Measurements from ENCODE around the gene STXBP6.

STXBP6 gene

DNA sequence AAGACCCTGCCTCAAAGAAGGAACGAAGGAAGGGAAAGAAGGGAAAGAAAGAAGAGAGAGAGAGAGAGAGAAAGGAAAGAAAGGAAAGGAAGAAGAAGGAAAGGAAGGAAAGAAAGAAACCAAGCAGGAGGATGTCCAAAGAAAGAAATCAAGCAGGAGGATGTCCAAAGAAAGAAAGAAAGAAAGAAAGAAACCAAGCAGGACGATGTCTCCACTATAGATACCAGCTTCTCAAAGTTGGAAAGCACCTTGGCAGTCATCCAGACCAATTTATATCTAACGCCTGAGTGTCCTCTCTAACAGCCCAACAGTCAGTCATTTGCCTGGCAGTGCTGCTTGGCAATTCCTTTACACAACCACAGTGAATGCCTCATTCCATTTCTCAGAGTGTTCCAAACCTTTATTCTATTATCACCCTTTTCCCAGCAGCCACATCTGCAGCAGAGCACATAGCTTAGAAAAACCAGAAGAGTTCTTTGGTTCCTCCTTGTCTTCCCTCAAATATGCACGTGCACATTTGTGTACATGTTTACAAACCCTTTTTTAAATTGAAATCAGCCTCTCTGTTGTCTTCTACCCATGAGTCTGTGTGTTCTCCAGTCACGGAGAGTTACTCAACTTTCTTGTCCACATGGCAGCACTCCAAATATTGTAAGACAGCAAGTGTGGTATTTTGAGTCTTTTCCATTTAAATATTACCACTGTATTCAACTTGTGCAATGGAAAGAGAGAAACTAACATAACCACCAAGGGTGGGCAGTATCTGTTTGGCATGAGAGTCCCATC lies 138.4 kb downstream of the STXBP6 start:
- DNase-seq, result peak; percentile 32

GRCh38 chr14:24910408-24910986 lies 139.4 kb downstream of the STXBP6 start:
- no peak for DNase-seq

GRCh38 chr14:24909523-24910302 lies 140.2 kb downstream of the STXBP6 start:
- no peak for DNase-seq

DNA sequence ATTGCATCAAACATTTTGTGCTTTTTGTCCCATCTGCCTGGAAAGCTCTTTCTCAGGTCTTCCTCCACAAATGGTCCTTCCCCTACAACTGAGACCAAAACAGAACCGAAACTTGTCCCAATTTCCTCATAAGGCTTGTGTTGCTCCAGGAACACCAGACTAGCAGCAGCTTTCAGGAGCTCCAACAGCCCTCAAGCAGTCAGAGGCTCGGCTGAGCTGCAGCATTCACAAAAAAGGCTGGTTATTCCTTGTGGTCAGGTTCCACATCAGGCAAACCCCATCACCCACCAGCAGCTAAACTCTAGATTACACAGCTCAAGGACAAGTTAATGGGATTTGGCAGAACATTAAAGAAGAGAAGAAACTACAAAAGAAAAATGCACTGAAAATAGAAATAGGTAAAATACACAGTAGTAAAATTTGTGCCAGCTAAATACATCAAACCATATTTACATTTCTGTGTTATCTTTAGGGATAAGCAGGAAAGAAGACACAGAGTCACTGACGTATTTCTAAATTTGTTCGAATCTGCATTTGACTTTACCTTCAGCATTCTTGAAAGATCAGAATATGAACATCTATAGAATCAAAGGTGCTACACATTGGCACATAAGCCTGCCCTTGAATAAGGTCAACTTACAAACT lies 141.2 kb downstream of the STXBP6 start:
- DNase-seq, result no peak

- DNase-seq, result no peak
Observed at GRCh38 chr14:24904533-24904932, 145.4 kb downstream of the STXBP6 start.

GRCh38 chr14:24903337-24903736 lies 146.6 kb downstream of the STXBP6 start:
- DNase-seq, result no peak

- DNase-seq, result peak; percentile 65
Observed at GRCh38 chr14:24900269-24901100, 149.5 kb downstream of the STXBP6 start.

- DNase-seq, result no peak
Observed at GRCh38 chr14:24897793-24898192, 152.2 kb downstream of the STXBP6 start.

DNA sequence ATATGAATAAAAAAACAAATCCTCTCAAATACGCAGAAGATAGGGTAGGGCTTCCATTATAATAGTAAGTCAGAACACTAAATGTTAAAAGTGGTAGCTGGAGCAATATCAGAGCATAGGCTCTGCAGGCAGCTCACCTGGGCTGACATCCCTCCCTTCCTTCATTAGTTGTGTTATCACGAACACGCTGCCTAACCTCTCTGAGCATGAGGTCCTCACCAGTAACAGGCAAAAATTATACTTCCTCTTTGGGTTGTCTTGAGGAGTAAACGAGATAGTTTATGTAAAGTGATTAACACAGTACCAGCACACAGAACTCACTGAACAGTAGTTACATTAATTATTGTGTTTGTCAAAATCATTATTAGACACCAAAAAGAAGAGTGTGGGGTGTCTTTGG lies 154.3 kb downstream of the STXBP6 start:
- no peak for DNase-seq

- no peak for DNase-seq
Observed at GRCh38 chr14:24895243-24895583, 154.7 kb downstream of the STXBP6 start.

DNA sequence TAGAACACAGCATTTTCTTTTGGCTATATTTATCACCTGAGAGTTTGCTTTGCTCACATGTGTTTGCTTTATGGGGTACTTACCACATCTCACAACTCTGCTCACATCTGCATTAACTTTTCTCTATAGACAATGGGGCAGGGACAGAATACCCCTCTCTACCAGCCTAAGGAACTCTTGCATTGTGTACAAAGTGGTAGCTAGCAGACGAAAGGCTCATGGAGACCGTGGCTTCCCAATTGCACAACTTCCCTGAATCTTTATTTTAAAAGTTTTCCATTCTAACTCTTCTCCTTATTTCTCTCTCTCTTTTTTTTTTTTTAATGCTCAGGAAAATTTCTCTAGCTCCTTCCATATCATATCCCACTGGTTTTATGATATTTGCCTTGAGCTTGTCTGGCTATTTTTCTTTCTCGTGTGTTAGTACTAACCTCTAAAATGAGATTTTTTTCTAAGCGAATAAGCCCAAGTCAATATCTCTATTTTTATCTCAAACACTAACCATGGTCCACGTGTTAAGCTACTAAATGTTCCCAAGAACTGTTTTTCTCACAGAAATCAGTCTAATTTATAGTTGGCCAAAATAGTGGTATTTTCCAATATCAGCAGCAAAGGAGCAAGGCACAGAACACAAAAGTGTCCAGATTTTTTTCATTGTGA lies 155.2 kb downstream of the STXBP6 start:
- DNase-seq, result no peak

- no peak for DNase-seq
Observed at GRCh38 chr14:24892497-24893051, 157.4 kb downstream of the STXBP6 start.

- DNase-seq, result no peak
Observed at GRCh38 chr14:24891987-24892496, 157.9 kb downstream of the STXBP6 start.

DNA sequence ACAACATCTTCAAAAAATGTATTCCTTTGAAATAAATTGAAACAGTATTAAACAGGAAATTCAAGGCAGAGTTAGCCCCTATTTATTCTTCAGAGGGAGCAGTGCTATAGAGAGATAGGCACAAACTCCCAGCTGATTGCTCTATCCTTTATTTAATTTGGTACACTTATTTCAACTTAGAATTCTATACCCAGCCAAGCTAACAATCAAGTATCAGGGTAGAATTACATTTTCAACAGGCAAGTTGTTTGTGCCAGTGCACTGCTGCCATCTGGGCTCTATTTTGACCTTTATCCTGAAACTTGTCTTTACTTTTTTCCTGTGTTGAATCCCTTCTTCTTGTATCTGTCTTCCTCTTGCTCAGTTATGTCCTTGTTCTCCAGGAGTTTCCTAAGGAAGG lies 159.2 kb downstream of the STXBP6 start:
- no peak for DNase-seq

- DNase-seq, result no peak
Observed at GRCh38 chr14:24889843-24890242, 160.1 kb downstream of the STXBP6 start.

- no peak for DNase-seq
Observed at GRCh38 chr14:24888532-24888931, 161.4 kb downstream of the STXBP6 start.

DNA sequence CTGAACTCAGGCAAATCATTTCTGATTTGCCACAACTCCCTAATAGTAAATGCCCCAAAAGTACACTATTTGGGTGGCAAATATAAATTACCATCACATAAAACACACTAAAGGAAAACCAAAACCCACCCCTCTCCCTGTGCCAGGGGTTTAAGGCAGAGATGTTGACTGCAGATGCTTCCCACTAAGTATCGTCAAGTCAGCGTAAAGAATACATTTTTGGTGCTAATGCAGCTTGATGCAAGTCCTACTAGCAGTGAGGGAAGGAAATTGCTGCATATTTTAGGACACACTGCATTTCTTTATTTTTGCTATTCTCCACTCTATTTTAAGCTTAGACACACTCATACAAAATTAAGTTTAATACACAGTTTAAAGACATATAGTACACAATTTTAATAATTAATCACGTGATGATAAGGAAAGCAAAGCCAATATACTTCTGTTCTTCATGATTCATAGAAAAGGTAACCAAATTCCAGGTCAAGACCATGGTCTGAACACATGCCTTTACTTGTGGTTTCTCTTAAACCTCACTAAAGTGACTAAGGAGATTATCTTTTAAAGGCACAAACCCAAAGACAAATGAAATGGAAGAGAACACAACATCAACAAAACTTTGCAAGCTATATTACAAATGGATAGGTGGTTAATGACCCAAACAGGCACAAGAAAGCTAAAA lies 162.2 kb downstream of the STXBP6 start:
- no peak for DNase-seq

- no peak for DNase-seq
Observed at GRCh38 chr14:24885410-24885913, 164.5 kb downstream of the STXBP6 start.

DNA sequence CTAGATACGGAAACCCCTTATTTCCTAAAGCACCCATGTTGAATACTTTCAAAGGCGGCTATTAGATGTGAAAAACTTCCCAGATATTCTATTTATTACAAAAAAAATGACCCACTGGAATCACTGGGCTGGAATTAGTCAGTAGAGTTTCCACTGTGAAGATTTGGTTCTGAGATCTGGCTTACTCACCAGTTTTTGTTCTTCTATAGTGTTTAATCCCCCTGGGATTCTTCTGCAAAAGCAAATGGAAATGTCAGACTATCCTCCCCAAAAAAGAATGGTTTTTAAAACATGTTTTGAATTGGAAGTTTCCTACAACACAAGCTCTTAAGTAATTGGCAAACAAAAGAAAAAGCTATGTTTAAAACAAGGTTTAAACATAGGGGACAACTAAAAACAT lies 166.4 kb downstream of the STXBP6 start:
- no peak for DNase-seq

DNA sequence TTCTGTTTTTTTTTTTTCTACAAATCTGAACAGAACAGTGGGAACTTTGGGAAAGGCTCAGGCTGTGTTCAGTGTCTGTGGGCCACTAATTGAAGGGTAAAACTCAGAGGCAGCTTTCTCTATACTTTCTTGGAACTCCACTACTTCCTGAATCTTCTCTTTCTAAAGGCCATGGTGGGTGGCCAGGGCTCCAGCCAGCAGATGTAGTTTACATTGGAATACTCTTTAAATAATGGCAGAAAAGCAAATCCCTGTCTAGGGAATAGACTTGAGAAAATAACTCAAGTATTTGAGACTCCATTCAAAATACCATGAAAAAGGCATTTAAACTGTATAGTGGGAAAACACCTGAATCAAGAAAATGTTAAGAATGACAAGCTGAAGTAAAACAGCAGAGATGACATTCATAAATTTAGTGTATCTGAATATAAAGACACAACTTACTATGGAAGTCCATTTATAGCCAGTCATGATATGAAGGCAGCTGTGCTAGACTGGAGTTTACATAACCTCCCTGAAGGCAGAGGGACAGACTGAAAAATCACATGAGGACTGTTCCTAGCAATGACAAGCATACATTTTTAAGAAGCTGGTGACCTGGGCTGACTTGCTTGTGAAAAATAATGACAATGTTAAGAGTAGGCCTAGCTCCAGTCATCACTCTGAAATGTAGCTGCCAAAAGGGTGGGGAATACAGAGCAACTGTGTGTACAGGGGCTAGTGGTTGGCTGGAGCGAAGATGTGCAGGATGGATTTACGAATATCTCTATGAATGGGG lies 168.6 kb downstream of the STXBP6 start:
- DNase-seq, result no peak
